Endothelial cell of umbilical vein (primary cell): ENCODE measurements around the gene IL5RA. TPM values are rescaled to one million over a fixed set of nuclear protein-coding genes. Genes with fewer than 3 reads are reported as not detected.

Experiments
- BruUV-seq: library from RNA; stranded (reverse); fragments of 400-500 nt; replicated peaks from 2 replicates; lab custom pipeline; 2021; lab: Mats Ljungman, UMichigan
- CTCF ChIA-PET: fragments of 300-600, 350-600 bp; sonication (Branson Sonifier 250); formaldehyde crosslinking; loops from one replicate; lab custom pipeline; 2021; ENCODE audit warnings: antibody characterized with exemption, inconsistent platforms; lab: Charles Lee
- POLR2A ChIA-PET: fragments of 300-600, 350-600 bp; sonication (Branson Sonifier 250); formaldehyde crosslinking; loops from one replicate; lab custom pipeline; 2021; ENCODE audit warnings: antibody characterized with exemption, inconsistent platforms; lab: Charles Lee
- DNase-seq: peaks from one replicate; pipeline ENCODE4 v3.0.0-alpha.2; 2011; ENCODE audit warnings: low read depth, low spot score
- FAIRE-seq: peaks from 2 replicates; lab custom pipeline; 2011; peaks lifted over from hg19 to GRCh38; lab: Jason Lieb, UNC
- H2AFZ ChIP-seq: 2 replicates; pipeline ENCODE4 v1.6.0; 2012; ENCODE audit warnings: low read depth, low read length, control low read depth, inconsistent platforms
- H3K27ac ChIP-seq: 2 replicates; pipeline ENCODE4 v1.5.1; 2011; ENCODE audit warnings: low read depth, mild to moderate bottlenecking, control low read depth, low read length, moderate library complexity; ENCODE audit not compliant: insufficient read depth
- H3K27me3 ChIP-seq, 2 experiments: 2 replicates each; pipeline versions ENCODE4 v1.6.0 to v1.6.1; 2011; ENCODE audit warnings: low read length in 2 of 2, mixed read lengths in 1 of 2; ENCODE audit not compliant: control insufficient read depth in 2 of 2, insufficient read depth in 2 of 2
- H3K36me3 ChIP-seq, 2 experiments: 2 replicates in 1 of 2; 3 replicates in 1 of 2; pipeline ENCODE4 v1.5.1; 2011; ENCODE audit warnings: low read length in 2 of 2, mild to moderate bottlenecking in 1 of 2, moderate library complexity in 1 of 2; ENCODE audit not compliant: control insufficient read depth in 2 of 2, insufficient read depth in 2 of 2; ENCODE audit errors: extremely low read depth in 1 of 2
- H3K4me1 ChIP-seq: 3 replicates; pipeline ENCODE4 v1.5.1; 2011; ENCODE audit warnings: mild to moderate bottlenecking, low read length; ENCODE audit not compliant: control insufficient read depth, insufficient read depth; ENCODE audit errors: extremely low read depth
- H3K4me2 ChIP-seq: 2 replicates; pipeline ENCODE4 v1.6.1; 2011; ENCODE audit warnings: low read length, control low read depth, mixed read lengths; ENCODE audit not compliant: insufficient read depth
- H3K4me3 ChIP-seq, 3 experiments: fragments of 200-600 bp in 1 of 3; sonication (generic), shearing (Covaris generic) in 1 of 3; replicated peaks in 1 of 3; 2 replicates each; pipeline ENCODE4 v1.5.1; 2011 to 2016; ENCODE audit warnings: control low read depth in 3 of 3, low read length in 3 of 3, mild to moderate bottlenecking in 2 of 3, inconsistent platforms in 1 of 3, low read depth in 1 of 3, moderate library complexity in 1 of 3; ENCODE audit not compliant: insufficient read depth in 1 of 3
- H3K79me2 ChIP-seq: 2 replicates; pipeline ENCODE4 v1.6.0; 2012; ENCODE audit warnings: low read length, inconsistent platforms; ENCODE audit not compliant: control insufficient read depth, insufficient read depth
- H3K9ac ChIP-seq: replicated peaks from 2 replicates; pipeline ENCODE3; 2011; ENCODE audit warnings: low read length, control low read depth; ENCODE audit not compliant: insufficient read depth; ENCODE audit errors: extremely low read depth
- H3K9me1 ChIP-seq: replicated peaks from 3 replicates; pipeline ENCODE4 v1.6.0; 2011; ENCODE audit warnings: mild to moderate bottlenecking, low read length; ENCODE audit not compliant: control insufficient read depth, insufficient read depth; ENCODE audit errors: extremely low read depth
- H3K9me3 ChIP-seq: replicated peaks from 2 replicates; pipeline ENCODE4 v1.5.1; 2012; ENCODE audit warnings: low read length, inconsistent platforms; ENCODE audit not compliant: control insufficient read depth, insufficient read depth
- H4K20me1 ChIP-seq: replicated peaks from 2 replicates; pipeline ENCODE3; 2011; ENCODE audit warnings: mild to moderate bottlenecking, low read length; ENCODE audit not compliant: control insufficient read depth, insufficient read depth; ENCODE audit errors: extremely low read depth
- CTCF ChIP-seq, 2 donors: IDR thresholded peaks; 1 replicate in 1 of 2; 2 replicates in 1 of 2; pipeline ENCODE4 v1.5.1; 2011; ENCODE audit warnings: low read length in 2 of 2, mild to moderate bottlenecking in 2 of 2, moderate library complexity in 2 of 2, control low read depth in 1 of 2, inconsistent platforms in 1 of 2, low read depth in 1 of 2; ENCODE audit not compliant: insufficient read depth in 1 of 2; ENCODE audit errors: extremely low read depth in 1 of 2
- EZH2 ChIP-seq: IDR thresholded peaks from 2 replicates; pipeline ENCODE4 v1.6.1; 2012; ENCODE audit warnings: borderline replicate concordance, low read depth, mild to moderate bottlenecking, moderate library complexity, low read length, inconsistent platforms; ENCODE audit not compliant: severe bottlenecking
- FOS ChIP-seq: IDR thresholded peaks from 2 replicates; pipeline ENCODE4 v1.6.1; 2011; ENCODE audit warnings: mild to moderate bottlenecking, low read length, moderate library complexity, borderline replicate concordance; ENCODE audit not compliant: insufficient read depth
- GATA2 ChIP-seq: IDR thresholded peaks from 2 replicates; pipeline ENCODE4 v1.7.0; 2011; ENCODE audit warnings: low read depth, mild to moderate bottlenecking, moderate library complexity, mixed read lengths, low read length; ENCODE audit not compliant: insufficient read length, insufficient read depth
- JUN ChIP-seq: IDR thresholded peaks from 2 replicates; pipeline ENCODE4 v1.6.1; 2011; ENCODE audit warnings: borderline replicate concordance, low read depth; ENCODE audit not compliant: insufficient read length, insufficient read depth
- MYC ChIP-seq: IDR thresholded peaks from one replicate; pipeline ENCODE4 v1.6.1; 2011; ENCODE audit warnings: mild to moderate bottlenecking, low read depth, low read length
- POLR2AphosphoS5 ChIP-seq: IDR thresholded peaks from 2 replicates; pipeline ENCODE4 v1.6.1; 2012; ENCODE audit warnings: low read depth, mild to moderate bottlenecking, control low read depth, low read length, moderate library complexity; ENCODE audit not compliant: insufficient read depth
- dilution Hi-C: fragments of 300-500 bp; cut with MboI; formaldehyde crosslinking; loops from one replicate; pipeline ENCODE4 v1.15.0; 2019; ENCODE audit warnings: low sequenced_read_pairs; ENCODE audit not compliant: extremely low pct_ligation_motif_present
- intact Hi-C: fragments of 100-400 bp; cut with micrococcal nuclease; formaldehyde crosslinking; loops from one replicate; pipeline ENCODE4 v1.10.0; 2022
- polyA plus RNA-seq, 4 experiments: library from polyadenylated mRNA; depleted of rRNA in 3 of 4; stranded (reverse) in 3 of 4; unstranded in 1 of 4; fragments of >200 nt; gene quantifications; 2 replicates each; pipeline versions ENCODE4 v1.2.1 to v1.2.3, GENCODE V29; 2011 to 2012; ENCODE audit warnings: missing spikeins in 1 of 4
- total RNA-seq: library from RNA; stranded (reverse); gene quantifications from 2 replicates; pipeline ENCODE4 v1.2.3, GENCODE V29; 2021
- TF ChIP-seq, protein P1 (sequence below): IDR thresholded peaks from 2 replicates; pipeline ENCODE4 v1.6.1; 2011; ENCODE audit not compliant: insufficient read depth, insufficient read length

IL5RA gene
- total and polyA plus RNA-seq, 2 donors (not counting 3 experiments of a cell fraction or from before 2014, with no cell fraction given): not detected

DNA sequence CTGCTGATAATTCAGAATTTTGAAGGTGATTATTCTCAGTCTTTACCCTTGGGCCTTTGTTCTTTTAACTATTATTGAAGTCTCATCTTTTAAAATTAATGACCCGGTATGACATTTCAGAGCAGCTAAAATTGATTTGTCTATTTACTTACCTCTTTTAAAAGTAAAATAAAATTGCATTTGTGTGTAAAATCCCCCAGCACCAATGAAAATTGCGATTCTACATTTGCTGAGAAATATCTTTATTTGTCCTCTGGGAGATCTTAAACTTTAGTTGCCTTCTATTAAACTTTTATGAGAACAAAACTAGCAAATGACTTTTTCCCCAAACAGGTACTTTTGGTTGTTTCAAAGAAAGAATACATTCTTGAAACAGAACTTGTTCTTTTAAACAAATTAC lies 7.5 kb upstream of the IL5RA start:
- H4K20me1 ChIP-seq: no peaks in the 10 kb centered on the region
- no peak overlapping the region for H3K27ac ChIP-seq
- CTCF ChIA-PET: no interaction called here
- H3K27me3 ChIP-seq: no peaks in the 10 kb centered on the region
- no peak overlapping the region for H3K4me2 ChIP-seq
- no peaks in the 10 kb centered on the region for H3K79me2 ChIP-seq
- BruUV-seq: no TSS peak
- FAIRE-seq (no peak), DNase-seq (no peak)
- POLR2A ChIA-PET: no interaction called here
- no peaks in the 10 kb centered on the region for H3K4me1 ChIP-seq
- H3K9me3 ChIP-seq: no peaks in the 10 kb centered on the region
- intact Hi-C loops (no loop called here), dilution Hi-C loops (no loop called here)
- no peak overlapping the region for H3K9ac ChIP-seq
- TF ChIP-seq FOS (no peak), CTCF (IDR thresholded peaks at IDR 0.05; ENCODE audit: extremely low read depth in 1 of 2, insufficient read depth in 1 of 2, low read depth in 1 of 2, low read length in 2 of 2) (no peak), JUN (no peak), GATA2 (no peak), EZH2 (no peak), MYC (no peak), POLR2AphosphoS5 (no peak)
- TF ChIP-seq, protein P1, sequence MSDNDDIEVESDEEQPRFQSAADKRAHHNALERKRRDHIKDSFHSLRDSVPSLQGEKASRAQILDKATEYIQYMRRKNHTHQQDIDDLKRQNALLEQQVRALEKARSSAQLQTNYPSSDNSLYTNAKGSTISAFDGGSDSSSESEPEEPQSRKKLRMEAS: no peak
- H3K9me1 ChIP-seq: no peaks in the 10 kb centered on the region
- no peaks in the 10 kb centered on the region for H3K36me3 ChIP-seq
- H3K4me3 ChIP-seq: no peak overlapping the region
- H2AFZ ChIP-seq: no peak overlapping the region
